Colonic mucosa (tissue), 4 donors: ENCODE data around the gene EPB41L2. TPM values are rescaled to one million over a fixed set of nuclear protein-coding genes. Genes with fewer than 3 reads are reported as not detected.
A peak's percentile ranks its signal among the peaks of the same experiment; 100 is the strongest.

ENCODE experiments used
- DNase-seq: peaks from one replicate; pipeline ENCODE4 v3.0.0-alpha.2; 2020
- H3K27ac ChIP-seq: fragments of 200-600 bp; one replicate; pipeline ENCODE4 v1.8.0; 2021
- H3K27me3 ChIP-seq: fragments of 200-600 bp; one replicate; pipeline ENCODE4 v1.8.0; 2021
- H3K36me3 ChIP-seq: fragments of 200-600 bp; one replicate; pipeline ENCODE4 v1.8.0; 2021
- H3K4me1 ChIP-seq: fragments of 200-600 bp; one replicate; pipeline ENCODE4 v1.8.0; 2021; ENCODE audit warnings: mild to moderate bottlenecking
- H3K4me3 ChIP-seq: fragments of 200-600 bp; one replicate; pipeline ENCODE4 v1.8.0; 2021
- H3K9ac ChIP-seq, 2 donors: one replicate each; pipeline ENCODE4 v1.7.0; 2013; ENCODE audit warnings: control low read depth in 2 of 2, low read depth in 2 of 2, low read length in 2 of 2
- H3K9me3 ChIP-seq: fragments of 200-600 bp; one replicate; pipeline ENCODE4 v1.8.0; 2021
- intact Hi-C: fragments of 100-400 bp; cut with DNase I; formaldehyde crosslinking; loops from one replicate; pipeline ENCODE4 v1.14.1; 2022
- total RNA-seq, 2 donors: library from RNA; stranded (reverse); fragmentation: NEBNext Ultra II Directional in 1 of 2; extraction: Animal tissue kit (Norgen Biotek cat#: 25700) in 1 of 2; gene quantifications; one replicate each; pipeline ENCODE4 v1.2.1, GENCODE V29; 2021
- TF ChIP-seq, protein P1 (sequence below): fragments of 200-600 bp; IDR thresholded peaks from one replicate; pipeline ENCODE4 v1.8.0; 2022; ENCODE audit warnings: antibody characterized with exemption, mild to moderate bottlenecking
- donor health status: healthy.
- donor health status: DM: no; HTN: no; CAD: no.
- donor health status: DM: no; HTN: no; CAD: no.

Gene EPB41L2
- total RNA-seq, 2 donors from 2014 or later: 106 to 113 TPM

GRCh38 chr6:130969166-130969565, 93.9 kb downstream of the EPB41L2 start:
- H3K9me3 ChIP-seq: no peaks in the 10 kb centered on the region
- no peak overlapping the region for H3K27ac ChIP-seq
- H3K27me3 ChIP-seq: no peaks in the 10 kb centered on the region
- DNase-seq: no peak
- no peaks in the 10 kb centered on the region for H3K4me1 ChIP-seq
- no peak overlapping the region for H3K9ac ChIP-seq
- TF ChIP-seq, protein P1, sequence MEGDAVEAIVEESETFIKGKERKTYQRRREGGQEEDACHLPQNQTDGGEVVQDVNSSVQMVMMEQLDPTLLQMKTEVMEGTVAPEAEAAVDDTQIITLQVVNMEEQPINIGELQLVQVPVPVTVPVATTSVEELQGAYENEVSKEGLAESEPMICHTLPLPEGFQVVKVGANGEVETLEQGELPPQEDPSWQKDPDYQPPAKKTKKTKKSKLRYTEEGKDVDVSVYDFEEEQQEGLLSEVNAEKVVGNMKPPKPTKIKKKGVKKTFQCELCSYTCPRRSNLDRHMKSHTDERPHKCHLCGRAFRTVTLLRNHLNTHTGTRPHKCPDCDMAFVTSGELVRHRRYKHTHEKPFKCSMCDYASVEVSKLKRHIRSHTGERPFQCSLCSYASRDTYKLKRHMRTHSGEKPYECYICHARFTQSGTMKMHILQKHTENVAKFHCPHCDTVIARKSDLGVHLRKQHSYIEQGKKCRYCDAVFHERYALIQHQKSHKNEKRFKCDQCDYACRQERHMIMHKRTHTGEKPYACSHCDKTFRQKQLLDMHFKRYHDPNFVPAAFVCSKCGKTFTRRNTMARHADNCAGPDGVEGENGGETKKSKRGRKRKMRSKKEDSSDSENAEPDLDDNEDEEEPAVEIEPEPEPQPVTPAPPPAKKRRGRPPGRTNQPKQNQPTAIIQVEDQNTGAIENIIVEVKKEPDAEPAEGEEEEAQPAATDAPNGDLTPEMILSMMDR: no peak
- peak overlapping the region; percentile 5 for H3K4me3 ChIP-seq
- intact Hi-C loops: no loop called here
- no peaks in the 10 kb centered on the region for H3K36me3 ChIP-seq

- intact Hi-C loops: no loop called here
- no peak overlapping the region for H3K4me3 ChIP-seq
- no peak overlapping the region for H3K9ac ChIP-seq
- H3K4me1 ChIP-seq: no peaks in the 10 kb centered on the region
- no peak overlapping the region for H3K27ac ChIP-seq
- DNase-seq: no peak
- H3K9me3 ChIP-seq: no peaks in the 10 kb centered on the region
- H3K36me3 ChIP-seq: no peaks in the 10 kb centered on the region
- TF ChIP-seq, protein P1: no peak
- no peaks in the 10 kb centered on the region for H3K27me3 ChIP-seq
Measured at GRCh38 chr6:130968476-130968875, 94.6 kb downstream of the EPB41L2 start.

DNA sequence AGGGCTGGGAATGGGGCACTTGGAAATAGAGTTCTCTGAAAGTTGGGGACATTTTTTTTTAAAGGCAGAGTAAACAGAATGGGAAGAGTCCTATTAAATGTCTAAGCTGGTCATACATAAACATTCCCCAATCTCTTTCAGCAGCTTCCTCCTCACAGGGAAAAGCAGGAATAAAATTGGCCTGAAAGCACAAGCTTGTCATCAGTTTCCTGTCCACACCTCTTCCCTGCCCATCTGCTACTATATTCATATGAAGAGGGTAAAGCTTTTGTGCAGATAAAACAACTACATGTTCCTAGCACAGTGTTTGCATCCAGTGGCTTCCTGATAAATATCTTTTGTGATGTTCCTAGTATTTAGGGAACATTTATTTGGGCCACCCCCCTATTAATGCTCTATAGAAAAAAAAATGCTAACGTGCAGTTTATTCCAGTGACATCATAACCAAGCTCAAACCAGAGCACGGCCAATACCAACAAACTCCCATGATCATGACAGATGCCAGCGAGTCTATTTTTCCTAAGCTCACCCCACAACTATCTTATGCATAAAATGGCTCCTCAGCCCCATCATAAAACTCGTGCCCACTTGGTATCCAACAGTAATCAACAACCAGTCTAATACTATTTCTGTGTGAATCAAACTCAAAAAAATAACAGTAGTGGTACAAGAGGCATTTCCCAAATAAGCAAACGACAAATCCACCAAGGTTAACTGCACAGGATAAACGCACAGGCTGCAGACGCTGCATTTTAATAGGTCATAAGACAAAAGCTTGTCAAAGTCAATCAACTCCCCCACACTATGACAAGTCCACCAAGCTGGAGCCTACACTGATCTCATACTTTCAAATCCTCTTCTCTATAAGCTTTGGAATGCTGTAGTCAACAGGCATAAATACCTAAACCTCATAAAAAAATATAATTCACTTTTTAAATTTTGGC, 95.3 kb downstream of the EPB41L2 start:
- Histone ChIP-seq H3K27me3 (no peaks in the 10 kb centered on the region), H3K27ac (no peak overlapping the region), H3K9me3 (no peaks in the 10 kb centered on the region), H3K4me3 (no peak overlapping the region), H3K4me1 (no peaks in the 10 kb centered on the region), H3K36me3 (no peaks in the 10 kb centered on the region), H3K9ac (no peak overlapping the region)
- no peak for DNase-seq
- TF ChIP-seq, protein P1: no peak
- intact Hi-C loops: no loop called here

DNA sequence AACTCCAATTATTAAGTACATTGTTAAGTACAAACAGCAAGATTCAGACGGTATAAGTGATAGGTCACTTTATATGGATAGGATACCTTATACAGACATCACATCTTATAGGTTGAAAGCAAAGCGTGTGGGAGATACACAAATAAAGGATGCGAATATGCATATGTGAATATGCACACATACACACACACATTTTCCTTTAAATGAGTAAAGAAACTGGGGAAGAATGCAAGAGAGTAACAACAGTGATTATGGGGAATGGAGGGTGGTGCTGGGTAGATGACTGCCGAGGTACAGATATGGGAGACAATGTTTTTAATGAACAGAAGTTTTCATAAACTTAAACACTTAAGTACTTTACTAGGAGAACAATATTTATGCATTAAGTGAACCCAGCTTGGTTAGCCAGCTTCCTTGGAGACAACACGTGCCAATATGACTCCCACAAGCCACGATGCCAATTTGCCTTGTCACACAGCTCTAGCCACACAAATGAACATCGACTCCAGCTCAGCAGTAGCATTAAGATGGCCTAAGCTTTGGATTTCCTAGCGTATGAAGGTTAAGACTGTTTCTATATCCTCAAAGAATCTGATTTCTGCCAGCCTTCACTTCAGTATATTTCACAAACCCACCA, 96.6 kb downstream of the EPB41L2 start:
- Histone ChIP-seq H3K27me3 (no peaks in the 10 kb centered on the region), H3K4me1 (no peaks in the 10 kb centered on the region), H3K27ac (no peak overlapping the region), H3K9me3 (no peaks in the 10 kb centered on the region), H3K36me3 (no peaks in the 10 kb centered on the region), H3K4me3 (no peak overlapping the region), H3K9ac (no peak overlapping the region)
- no peak for DNase-seq
- intact Hi-C loops: no loop called here
- TF ChIP-seq, protein P1: no peak

GRCh38 chr6:130965656-130966055, 97.4 kb downstream of the EPB41L2 start:
- H3K9ac ChIP-seq: no peak overlapping the region
- no peak overlapping the region for H3K27ac ChIP-seq
- no peaks in the 10 kb centered on the region for H3K9me3 ChIP-seq
- intact Hi-C loops: no loop called here
- no peaks in the 10 kb centered on the region for H3K36me3 ChIP-seq
- H3K4me1 ChIP-seq: no peaks in the 10 kb centered on the region
- TF ChIP-seq, protein P1: no peak
- no peak for DNase-seq
- H3K4me3 ChIP-seq: no peak overlapping the region
- H3K27me3 ChIP-seq: no peaks in the 10 kb centered on the region
